ENCODE data around the gene HEATR5B. TPM values are rescaled to one million over a fixed set of nuclear protein-coding genes. Genes with fewer than 3 reads are reported as not detected.
"Not testable (repeated sequence)": the region's sequence is repeated elsewhere in the genome, so short reads cannot be mapped to it uniquely, and the experiment has no call there.

HEATR5B gene
- polyA plus RNA-seq, 1 of the 3 experiments (the other 2 are of a cell fraction), result 10.8 TPM

DNA sequence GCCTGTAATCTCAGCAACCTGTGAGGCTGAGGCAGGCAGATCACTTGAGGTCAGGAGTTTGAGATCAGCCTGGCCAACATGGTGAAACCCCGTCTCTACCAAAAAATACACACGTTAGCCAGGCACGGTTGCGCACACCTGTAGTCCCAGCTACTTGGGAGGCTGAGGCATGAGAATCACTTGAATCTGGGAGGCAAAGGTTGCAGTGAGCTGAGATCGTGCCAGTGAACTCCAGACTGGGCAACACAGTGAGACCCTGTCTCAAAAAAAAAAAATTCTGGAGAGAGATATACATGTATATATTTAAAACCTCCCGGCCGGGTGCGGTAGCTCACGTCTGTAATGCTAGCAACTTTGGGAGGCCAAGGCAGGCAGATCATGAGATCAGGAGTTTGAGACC is 84.8 kb downstream of the HEATR5B start:
- H3K9ac ChIP-seq; H3K9me2 ChIP-seq; CTCF ChIA-PET; POLR2A ChIA-PET; H4K20me1 ChIP-seq (ENCODE audit: insufficient read depth); H3K4me3 ChIP-seq (ENCODE audit: low read depth in 2 of 2, low read length in 1 of 2); DNase-seq; H3K27ac ChIP-seq (ENCODE audit: low read depth in 2 of 2, low read length in 1 of 2); H3F3A ChIP-seq (replicated peaks; ENCODE audit: insufficient read depth); H3K27me3 ChIP-seq (ENCODE audit: insufficient read depth); H3K9me3 ChIP-seq; H2AFZ ChIP-seq (ENCODE audit: low read depth); H3K4me2 ChIP-seq; H3K79me2 ChIP-seq (ENCODE audit: insufficient read depth); H3K4me1 ChIP-seq (ENCODE audit: control insufficient read depth in 1 of 2, insufficient read depth in 2 of 2, low read depth in 1 of 2, low read length in 1 of 2): not testable (repeated sequence)
- H3K36me3 ChIP-seq (replicated peaks in 1 of 2; ENCODE audit: control insufficient read depth in 1 of 2, insufficient read depth in 2 of 2, low read length in 1 of 2), result peaks cover 46 to 66% of the 10 kb centered on the region in 2 experiments
- WGBS (ENCODE audit: low lambda C conversion rate), result 94% methylated on average over 9 of the region's 9 CpGs

DNA sequence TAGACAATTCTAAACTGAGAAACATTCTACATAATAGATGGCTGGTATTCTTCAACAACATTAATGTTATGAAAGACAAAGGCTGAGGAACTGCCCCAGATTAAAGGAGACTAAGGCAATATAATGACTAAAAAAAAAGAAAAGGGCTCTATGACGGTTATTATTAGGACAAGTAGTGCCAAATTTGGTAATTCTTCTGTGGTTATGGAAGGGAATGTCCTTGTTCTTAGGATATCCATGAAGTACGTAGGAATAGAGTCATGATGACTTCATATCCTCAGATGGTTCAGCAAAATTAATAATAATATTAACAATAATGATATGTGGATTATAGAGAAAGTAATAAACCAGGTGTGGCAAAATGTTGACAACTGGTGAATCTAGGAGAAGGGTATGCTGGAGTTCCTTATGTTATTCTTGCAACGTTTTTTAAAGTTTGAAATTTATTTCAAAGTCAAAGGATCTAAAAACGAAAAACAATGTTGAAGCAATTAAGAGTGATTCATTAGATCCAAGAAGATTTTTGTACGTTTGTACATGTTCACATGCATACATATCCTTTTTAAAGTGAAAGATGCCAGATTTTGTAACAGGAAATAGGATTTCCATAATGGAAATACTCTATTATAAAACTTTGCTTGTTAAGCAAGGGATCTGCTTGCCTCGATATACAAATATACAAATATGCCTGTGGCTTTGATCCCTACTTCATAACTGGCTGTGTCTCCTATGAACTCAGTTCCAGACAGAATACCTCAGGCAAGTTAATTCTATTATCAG is 90.1 kb downstream of the HEATR5B start:
- Histone ChIP-seq H3K9ac (no peak overlapping the region), H3K27ac (ENCODE audit: low read depth in 2 of 2, low read length in 1 of 2) (no peak overlapping the region), H3K4me1 (ENCODE audit: control insufficient read depth in 1 of 2, insufficient read depth in 2 of 2, low read depth in 1 of 2, low read length in 1 of 2) (no peaks in the 10 kb centered on the region), H3K9me2 (no peaks in the 10 kb centered on the region), H3K4me2 (no peak overlapping the region), H3K4me3 (ENCODE audit: low read depth in 2 of 2, low read length in 1 of 2) (no peak overlapping the region), H3K27me3 (ENCODE audit: insufficient read depth) (no peaks in the 10 kb centered on the region), H3K36me3 (replicated peaks in 1 of 2; ENCODE audit: control insufficient read depth in 1 of 2, insufficient read depth in 2 of 2, low read length in 1 of 2) (peaks cover 19 to 41% of the 10 kb centered on the region in 2 experiments), H3F3A (replicated peaks; ENCODE audit: insufficient read depth) (peaks cover 4% of the 10 kb centered on the region), H3K9me3 (no peaks in the 10 kb centered on the region), H4K20me1 (ENCODE audit: insufficient read depth) (no peaks in the 10 kb centered on the region), H3K79me2 (ENCODE audit: insufficient read depth) (no peaks in the 10 kb centered on the region), H2AFZ (ENCODE audit: low read depth) (no peak overlapping the region)
- POLR2A ChIA-PET, result no interaction called here
- CTCF ChIA-PET, result no interaction called here
- DNase-seq, result no peak
- WGBS (ENCODE audit: low lambda C conversion rate), result 81% methylated on average over 6 of the region's 6 CpGs
- no peak for TF ChIP-seq NFIC (IDR thresholded peaks at IDR 0.05; ENCODE audit: borderline replicate concordance)
- TF ChIP-seq, protein P1, sequence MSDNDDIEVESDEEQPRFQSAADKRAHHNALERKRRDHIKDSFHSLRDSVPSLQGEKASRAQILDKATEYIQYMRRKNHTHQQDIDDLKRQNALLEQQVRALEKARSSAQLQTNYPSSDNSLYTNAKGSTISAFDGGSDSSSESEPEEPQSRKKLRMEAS (IDR thresholded peaks at IDR 0.05; ENCODE audit: low read depth), result no peak
- no peak for TF ChIP-seq GABPA (IDR thresholded peaks at IDR 0.05; ENCODE audit: low read depth)
- no peak for TF ChIP-seq TEAD4 (IDR thresholded peaks at IDR 0.05; ENCODE audit: borderline replicate concordance, insufficient read depth)
- no peak for TF ChIP-seq FOXJ3 (CRISPR knock-in tag; IDR thresholded peaks at IDR 0.05)
- TF ChIP-seq TCF12 (IDR thresholded peaks at IDR 0.05), result no peak
- no peak for TF ChIP-seq YY1 (IDR thresholded peaks at IDR 0.05; ENCODE audit: low read depth)
- TF ChIP-seq, protein P2, sequence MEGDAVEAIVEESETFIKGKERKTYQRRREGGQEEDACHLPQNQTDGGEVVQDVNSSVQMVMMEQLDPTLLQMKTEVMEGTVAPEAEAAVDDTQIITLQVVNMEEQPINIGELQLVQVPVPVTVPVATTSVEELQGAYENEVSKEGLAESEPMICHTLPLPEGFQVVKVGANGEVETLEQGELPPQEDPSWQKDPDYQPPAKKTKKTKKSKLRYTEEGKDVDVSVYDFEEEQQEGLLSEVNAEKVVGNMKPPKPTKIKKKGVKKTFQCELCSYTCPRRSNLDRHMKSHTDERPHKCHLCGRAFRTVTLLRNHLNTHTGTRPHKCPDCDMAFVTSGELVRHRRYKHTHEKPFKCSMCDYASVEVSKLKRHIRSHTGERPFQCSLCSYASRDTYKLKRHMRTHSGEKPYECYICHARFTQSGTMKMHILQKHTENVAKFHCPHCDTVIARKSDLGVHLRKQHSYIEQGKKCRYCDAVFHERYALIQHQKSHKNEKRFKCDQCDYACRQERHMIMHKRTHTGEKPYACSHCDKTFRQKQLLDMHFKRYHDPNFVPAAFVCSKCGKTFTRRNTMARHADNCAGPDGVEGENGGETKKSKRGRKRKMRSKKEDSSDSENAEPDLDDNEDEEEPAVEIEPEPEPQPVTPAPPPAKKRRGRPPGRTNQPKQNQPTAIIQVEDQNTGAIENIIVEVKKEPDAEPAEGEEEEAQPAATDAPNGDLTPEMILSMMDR (IDR thresholded peaks at IDR 0.05), result no peak

DNA sequence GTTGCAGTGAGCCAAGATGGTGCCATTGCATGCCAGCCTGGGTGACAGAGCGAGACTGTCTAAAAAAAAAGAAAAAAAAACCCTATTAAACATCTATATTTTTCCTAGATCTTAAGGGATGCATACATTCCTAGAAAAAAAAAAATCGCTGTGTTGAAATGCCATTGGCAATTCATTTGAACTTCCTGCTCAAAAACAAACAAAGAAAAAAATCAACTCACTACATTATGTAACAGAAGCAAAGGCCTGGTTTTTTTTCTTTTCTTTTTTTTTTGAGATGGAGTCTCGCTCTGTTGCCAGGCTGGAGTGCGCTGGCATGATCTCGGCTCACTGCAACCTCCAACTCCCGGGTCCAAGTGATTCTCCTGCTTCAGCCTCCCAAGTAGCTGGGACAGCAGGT is 96.2 kb downstream of the HEATR5B start:
- Histone ChIP-seq H3K4me3 (ENCODE audit: low read depth in 2 of 2, low read length in 1 of 2) (no peak overlapping the region), H3F3A (replicated peaks; ENCODE audit: insufficient read depth) (peaks cover 7% of the 10 kb centered on the region), H3K9ac (no peak overlapping the region), H4K20me1 (ENCODE audit: insufficient read depth) (no peaks in the 10 kb centered on the region), H3K79me2 (ENCODE audit: insufficient read depth) (no peaks in the 10 kb centered on the region), H3K27me3 (ENCODE audit: insufficient read depth) (no peaks in the 10 kb centered on the region), H3K9me3 (no peaks in the 10 kb centered on the region), H3K4me2 (no peak overlapping the region), H3K36me3 (replicated peaks in 1 of 2; ENCODE audit: control insufficient read depth in 1 of 2, insufficient read depth in 2 of 2, low read length in 1 of 2) (peaks cover 6 to 48% of the 10 kb centered on the region in 2 experiments), H3K9me2 (no peaks in the 10 kb centered on the region), H3K27ac (ENCODE audit: low read depth in 2 of 2, low read length in 1 of 2) (no peak overlapping the region), H3K4me1 (ENCODE audit: control insufficient read depth in 1 of 2, insufficient read depth in 2 of 2, low read depth in 1 of 2, low read length in 1 of 2) (no peaks in the 10 kb centered on the region), H2AFZ (ENCODE audit: low read depth) (no peak overlapping the region)
- no peak for DNase-seq
- ChIA-PET POLR2A (no interaction called here), CTCF (interaction anchor here (1.6 kb wide), 1 partner anchor 203 kb away, joined by 3 read pairs; no protein-coding TSS in a partner anchor)
- 97% methylated on average over 6 of the region's 6 CpGs for WGBS (ENCODE audit: low lambda C conversion rate)
- no peak for TF ChIP-seq YY1 (IDR thresholded peaks at IDR 0.05; ENCODE audit: low read depth)
- no peak for TF ChIP-seq GABPA (IDR thresholded peaks at IDR 0.05; ENCODE audit: low read depth)
- TF ChIP-seq NRF1 (IDR thresholded peaks at IDR 0.05; ENCODE audit: low read depth, low read length), result no peak
- TF ChIP-seq FOSL2 (IDR thresholded peaks at IDR 0.05; ENCODE audit: borderline replicate concordance, low read depth), result no peak
- no peak for TF ChIP-seq SMC3 (IDR thresholded peaks at IDR 0.05; ENCODE audit: low read depth, low read length)
- TF ChIP-seq GATA2 (CRISPR knock-in tag; IDR thresholded peaks at IDR 0.05), result no peak
- TF ChIP-seq MEF2A (IDR thresholded peaks at IDR 0.05; ENCODE audit: borderline replicate concordance, low read depth), result no peak
- TF ChIP-seq, protein P2 (IDR thresholded peaks at IDR 0.05), result no peak
- TF ChIP-seq FOXJ3 (CRISPR knock-in tag; IDR thresholded peaks at IDR 0.05), result no peak
- no peak for TF ChIP-seq ELF1 (IDR thresholded peaks at IDR 0.05)
- TF ChIP-seq, protein P3, sequence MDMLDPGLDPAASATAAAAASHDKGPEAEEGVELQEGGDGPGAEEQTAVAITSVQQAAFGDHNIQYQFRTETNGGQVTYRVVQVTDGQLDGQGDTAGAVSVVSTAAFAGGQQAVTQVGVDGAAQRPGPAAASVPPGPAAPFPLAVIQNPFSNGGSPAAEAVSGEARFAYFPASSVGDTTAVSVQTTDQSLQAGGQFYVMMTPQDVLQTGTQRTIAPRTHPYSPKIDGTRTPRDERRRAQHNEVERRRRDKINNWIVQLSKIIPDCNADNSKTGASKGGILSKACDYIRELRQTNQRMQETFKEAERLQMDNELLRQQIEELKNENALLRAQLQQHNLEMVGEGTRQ (IDR thresholded peaks at IDR 0.05; ENCODE audit: borderline replicate concordance, low read depth, low read length), result no peak
- TF ChIP-seq JUND (IDR thresholded peaks at IDR 0.05), result no peak

All from SK-N-SH (cell line).